K562 (cell line): ENCODE results near the gene UBXN1.

Source experiments
- CTCF ChIP-seq, 3 experiments: IDR thresholded peaks in 2 of 3; conservative IDR thresholded peaks in 1 of 3; 2 replicates each; pipeline ENCODE4 v1.5.1; 2011 to 2012; ENCODE audit warnings: low read length in 3 of 3, mild to moderate bottlenecking in 3 of 3, control low read depth in 2 of 3, improper control_type of control experiment in 1 of 3, inconsistent platforms in 1 of 3, low read depth in 1 of 3, mixed read lengths in 1 of 3, moderate library complexity in 1 of 3; ENCODE audit not compliant: insufficient read depth in 2 of 3
- FOSL1 ChIP-seq: fragments of 200-800 bp; sonication (Bioruptor generic); conservative IDR thresholded peaks from 2 replicates; pipeline ENCODE4 v1.6.1; 2016; ENCODE audit warnings: missing genetic modification characterization, missing compliant biosample characterization
- ZNF134 ChIP-seq: fragments of 250-450 bp; sonication (Bioruptor Pico); conservative IDR thresholded peaks from 2 replicates; pipeline ENCODE4 v1.4.0; 2020
- TF ChIP-seq, protein P1 (sequence below): fragments of 450-650 bp; IDR thresholded peaks from 2 replicates; pipeline ENCODE4 v1.6.1; 2016; ENCODE audit warnings: borderline replicate concordance

GRCh38 chr11:62705880-62706849 is 27.3 kb upstream of the UBXN1 start:
- no peak for TF ChIP-seq ZNF134 (CRISPR knock-in tag)
- TF ChIP-seq FOSL1 (tag) = no peak
- TF ChIP-seq, protein P1, sequence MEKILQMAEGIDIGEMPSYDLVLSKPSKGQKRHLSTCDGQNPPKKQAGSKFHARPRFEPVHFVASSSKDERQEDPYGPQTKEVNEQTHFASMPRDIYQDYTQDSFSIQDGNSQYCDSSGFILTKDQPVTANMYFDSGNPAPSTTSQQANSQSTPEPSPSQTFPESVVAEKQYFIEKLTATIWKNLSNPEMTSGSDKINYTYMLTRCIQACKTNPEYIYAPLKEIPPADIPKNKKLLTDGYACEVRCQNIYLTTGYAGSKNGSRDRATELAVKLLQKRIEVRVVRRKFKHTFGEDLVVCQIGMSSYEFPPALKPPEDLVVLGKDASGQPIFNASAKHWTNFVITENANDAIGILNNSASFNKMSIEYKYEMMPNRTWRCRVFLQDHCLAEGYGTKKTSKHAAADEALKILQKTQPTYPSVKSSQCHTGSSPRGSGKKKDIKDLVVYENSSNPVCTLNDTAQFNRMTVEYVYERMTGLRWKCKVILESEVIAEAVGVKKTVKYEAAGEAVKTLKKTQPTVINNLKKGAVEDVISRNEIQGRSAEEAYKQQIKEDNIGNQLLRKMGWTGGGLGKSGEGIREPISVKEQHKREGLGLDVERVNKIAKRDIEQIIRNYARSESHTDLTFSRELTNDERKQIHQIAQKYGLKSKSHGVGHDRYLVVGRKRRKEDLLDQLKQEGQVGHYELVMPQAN = peak; percentile 85
- no peak for TF ChIP-seq CTCF (IDR thresholded peaks at IDR 0.05 in 2 of 3, conservative IDR thresholded peaks at IDR 0.05 in 1 of 3; ENCODE audit: insufficient read depth in 2 of 3, low read depth in 1 of 3, low read length in 3 of 3)
